ENCODE measurements around the gene FAM162B. TPM values are rescaled to one million over a fixed set of nuclear protein-coding genes. Genes with fewer than 3 reads are reported as not detected.

The FAM162B gene
- total RNA-seq, 2 experiments from 2014 or later, result not detected

DNA sequence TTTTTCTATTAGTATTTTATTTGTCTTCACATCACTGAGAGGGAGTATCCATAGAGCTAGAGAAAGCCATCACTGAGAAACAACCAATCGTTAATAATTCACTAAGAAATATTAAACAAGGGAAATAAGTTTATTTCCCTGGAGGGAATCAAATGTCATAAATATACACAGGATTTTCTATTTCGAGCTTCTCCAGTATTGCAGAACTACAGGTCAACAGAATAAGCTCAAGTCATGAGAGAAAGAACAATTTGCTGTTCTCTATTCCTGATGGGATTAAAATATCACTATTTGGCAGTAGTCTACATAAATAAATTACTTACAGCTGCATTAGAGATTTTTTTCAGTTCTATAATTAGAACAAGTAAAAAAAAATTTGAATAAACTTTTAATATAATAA, 2.2 kb upstream of the FAM162B start:
- no peak overlapping the region for H3K4me3 Mint-ChIP-seq
- ChIA-PET CTCF (interaction anchor here (1.4 kb wide), 1 partner anchor 12 kb away, joined by 4 read pairs; no protein-coding TSS in a partner anchor), POLR2A (no interaction called here)
- H3K36me3 Mint-ChIP-seq (ENCODE audit: low read depth), result no peaks in the 10 kb centered on the region
- H3K27ac Mint-ChIP-seq, result no peak overlapping the region
- ATAC-seq (no peak), DNase-seq (no peak)
- peaks cover 5% of the 10 kb centered on the region for H3K4me1 Mint-ChIP-seq (ENCODE audit: low read depth)
- no peaks in the 10 kb centered on the region for H3K9me3 Mint-ChIP-seq
- intact Hi-C loops (cut with micrococcal nuclease), result no loop called here
- TF ChIP-seq, protein P1, sequence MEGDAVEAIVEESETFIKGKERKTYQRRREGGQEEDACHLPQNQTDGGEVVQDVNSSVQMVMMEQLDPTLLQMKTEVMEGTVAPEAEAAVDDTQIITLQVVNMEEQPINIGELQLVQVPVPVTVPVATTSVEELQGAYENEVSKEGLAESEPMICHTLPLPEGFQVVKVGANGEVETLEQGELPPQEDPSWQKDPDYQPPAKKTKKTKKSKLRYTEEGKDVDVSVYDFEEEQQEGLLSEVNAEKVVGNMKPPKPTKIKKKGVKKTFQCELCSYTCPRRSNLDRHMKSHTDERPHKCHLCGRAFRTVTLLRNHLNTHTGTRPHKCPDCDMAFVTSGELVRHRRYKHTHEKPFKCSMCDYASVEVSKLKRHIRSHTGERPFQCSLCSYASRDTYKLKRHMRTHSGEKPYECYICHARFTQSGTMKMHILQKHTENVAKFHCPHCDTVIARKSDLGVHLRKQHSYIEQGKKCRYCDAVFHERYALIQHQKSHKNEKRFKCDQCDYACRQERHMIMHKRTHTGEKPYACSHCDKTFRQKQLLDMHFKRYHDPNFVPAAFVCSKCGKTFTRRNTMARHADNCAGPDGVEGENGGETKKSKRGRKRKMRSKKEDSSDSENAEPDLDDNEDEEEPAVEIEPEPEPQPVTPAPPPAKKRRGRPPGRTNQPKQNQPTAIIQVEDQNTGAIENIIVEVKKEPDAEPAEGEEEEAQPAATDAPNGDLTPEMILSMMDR (IDR thresholded peaks at IDR 0.05), result no peak
- peaks cover 42% of the 10 kb centered on the region for H3K27me3 Mint-ChIP-seq

DNA sequence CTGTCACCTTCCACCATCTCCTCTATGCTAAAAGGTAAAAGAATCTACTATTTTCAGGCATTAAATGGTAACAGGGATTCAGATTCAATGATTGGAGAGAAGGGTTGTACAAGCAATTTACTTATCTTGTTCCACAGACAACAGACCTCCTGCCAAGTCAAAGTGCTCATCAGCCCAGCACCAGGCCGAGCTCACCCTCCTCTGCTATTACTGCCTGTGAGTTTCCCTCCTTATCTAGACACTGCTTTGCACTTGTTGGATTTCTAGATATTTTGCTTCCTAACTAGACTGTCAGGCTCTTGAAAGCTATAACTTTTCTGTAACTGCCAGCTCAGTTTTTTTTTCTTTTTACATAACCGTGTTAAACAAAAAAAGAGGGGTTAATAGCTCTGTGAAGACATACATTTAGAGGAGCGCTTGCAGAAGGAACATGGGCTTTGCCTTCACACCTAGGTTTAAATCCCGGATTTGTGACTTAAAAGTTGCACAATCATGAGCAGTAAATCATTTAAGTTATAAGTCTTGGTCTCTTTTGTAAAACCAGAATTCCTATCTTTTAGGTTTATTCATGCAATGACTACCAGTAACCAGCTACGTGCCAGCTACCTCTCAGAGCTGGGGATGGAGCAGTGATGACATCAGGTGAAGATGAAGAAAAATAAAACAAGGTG, 1.1 kb upstream of the FAM162B start:
- CTCF ChIA-PET, result interaction anchor here (0.7 to 1.4 kb wide), 2 partner anchors 11 to 13 kb away, joined by 3 to 4 read pairs; no protein-coding TSS in a partner anchor
- peaks cover 5% of the 10 kb centered on the region for H3K4me1 Mint-ChIP-seq (ENCODE audit: low read depth)
- POLR2A ChIA-PET, result no interaction called here
- peaks cover 46% of the 10 kb centered on the region for H3K27me3 Mint-ChIP-seq
- H3K36me3 Mint-ChIP-seq (ENCODE audit: low read depth), result no peaks in the 10 kb centered on the region
- intact Hi-C loops (cut with micrococcal nuclease), result no loop called here
- DNase-seq, result no peak
- ATAC-seq, result no peak
- H3K9me3 Mint-ChIP-seq, result no peaks in the 10 kb centered on the region
- no peak overlapping the region for H3K4me3 Mint-ChIP-seq
- TF ChIP-seq, protein P1 (IDR thresholded peaks at IDR 0.05), result no peak
- H3K27ac Mint-ChIP-seq, result no peak overlapping the region

DNA sequence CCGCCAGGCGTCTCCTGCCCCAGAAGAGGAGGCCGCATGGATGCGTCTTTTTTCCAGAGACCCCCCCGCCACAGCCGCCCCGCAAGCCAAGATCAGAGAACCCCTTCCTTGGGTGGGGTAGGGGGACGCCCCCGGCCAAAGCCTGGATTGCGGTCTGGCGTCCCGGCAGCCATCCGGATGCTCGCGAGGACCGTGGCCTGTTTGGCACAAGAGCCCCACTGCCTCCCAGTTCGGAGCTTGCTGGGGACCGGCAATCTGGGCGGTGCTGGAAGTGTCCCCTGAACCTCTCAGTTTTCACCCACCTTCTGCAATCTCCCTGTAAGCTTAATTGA, 924 bp downstream of the FAM162B start:
- H3K27me3 Mint-ChIP-seq, result peaks cover 45% of the 10 kb centered on the region
- DNase-seq (no peak), ATAC-seq (no peak)
- no peaks in the 10 kb centered on the region for H3K36me3 Mint-ChIP-seq (ENCODE audit: low read depth)
- CTCF ChIA-PET, result no interaction called here
- peak overlapping the region; percentile 40 for H3K4me3 Mint-ChIP-seq
- intact Hi-C loops (cut with micrococcal nuclease), result no loop called here
- POLR2A ChIA-PET, result no interaction called here
- H3K27ac Mint-ChIP-seq, result no peak overlapping the region
- TF ChIP-seq, protein P1 (IDR thresholded peaks at IDR 0.05), result no peak
- H3K4me1 Mint-ChIP-seq (ENCODE audit: low read depth), result peaks cover 5% of the 10 kb centered on the region
- no peaks in the 10 kb centered on the region for H3K9me3 Mint-ChIP-seq

DNA sequence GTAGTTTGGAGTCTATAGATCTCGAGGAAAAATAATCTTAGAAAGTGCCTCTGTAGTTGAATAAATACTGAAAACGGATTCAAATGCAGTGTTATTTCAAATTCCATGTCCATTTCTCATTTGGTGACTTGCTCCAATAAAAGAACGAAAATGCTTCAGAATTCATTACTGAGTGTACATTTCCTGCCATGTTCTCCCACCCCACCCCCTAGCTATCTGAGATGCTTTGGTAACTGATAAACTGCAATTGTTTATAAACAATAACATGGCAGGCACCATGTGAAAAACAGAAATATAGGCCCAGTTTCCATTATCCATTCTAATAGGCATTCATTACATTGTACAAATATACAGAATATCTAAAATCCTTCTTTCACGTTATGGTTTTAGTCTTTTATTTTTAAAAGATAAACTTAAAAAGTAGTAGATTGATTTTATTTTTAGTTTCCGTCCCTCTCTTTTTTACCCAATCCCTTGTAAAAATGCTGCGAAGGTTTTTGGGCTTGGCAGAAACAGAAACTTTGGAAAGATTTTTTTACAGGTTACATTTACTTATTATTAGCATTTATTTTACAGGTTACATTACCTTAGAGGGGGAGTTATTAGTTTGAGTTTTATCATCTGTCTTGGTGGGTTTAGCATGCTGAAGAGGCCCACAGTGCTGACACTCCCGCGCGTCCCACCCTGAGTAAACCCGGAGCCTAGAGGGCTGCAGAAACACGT, 1.5 kb downstream of the FAM162B start:
- CTCF ChIA-PET, result no interaction called here
- peaks cover 45% of the 10 kb centered on the region for H3K27me3 Mint-ChIP-seq
- TF ChIP-seq, protein P1 (IDR thresholded peaks at IDR 0.05), result no peak

DNA sequence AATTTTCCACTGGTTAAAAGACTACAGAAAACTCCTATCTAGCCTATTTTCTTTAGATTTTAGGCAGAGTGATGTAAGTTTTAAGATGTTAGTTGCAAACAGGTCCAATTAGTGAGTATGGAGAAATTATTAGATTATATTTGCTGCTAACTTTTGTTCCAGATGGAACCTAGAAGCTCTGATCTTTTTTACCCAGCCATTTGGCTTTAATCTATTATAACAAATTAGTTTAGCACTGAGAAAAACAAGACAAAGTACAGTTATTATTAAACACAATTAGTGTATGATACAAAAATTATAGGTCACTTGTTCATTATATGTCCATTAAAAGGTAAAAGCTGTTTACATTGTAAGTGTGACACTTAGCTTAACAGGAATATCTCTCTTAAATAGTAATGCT, 2.5 kb downstream of the FAM162B start:
- CTCF ChIA-PET, result interaction anchor here (0.5 kb wide), 1 partner anchor 207 kb away, joined by 3 read pairs; no protein-coding TSS in a partner anchor
- H3K36me3 Mint-ChIP-seq (ENCODE audit: low read depth), result no peaks in the 10 kb centered on the region
- intact Hi-C loops (cut with micrococcal nuclease), result no loop called here
- H3K4me3 Mint-ChIP-seq, result no peak overlapping the region
- TF ChIP-seq, protein P1 (IDR thresholded peaks at IDR 0.05), result no peak
- no peak for ATAC-seq
- H3K27ac Mint-ChIP-seq, result no peak overlapping the region
- POLR2A ChIA-PET, result no interaction called here
- H3K9me3 Mint-ChIP-seq, result no peaks in the 10 kb centered on the region
- peaks cover 5% of the 10 kb centered on the region for H3K4me1 Mint-ChIP-seq (ENCODE audit: low read depth)
- peaks cover 45% of the 10 kb centered on the region for H3K27me3 Mint-ChIP-seq
- no peak for DNase-seq

More for the DNA sequence above, 1.5 kb downstream of the FAM162B start:
- Mint-ChIP-seq H3K27ac (no peak overlapping the region), H3K36me3 (ENCODE audit: low read depth) (no peaks in the 10 kb centered on the region), H3K4me3 (no peak overlapping the region), H3K9me3 (no peaks in the 10 kb centered on the region), H3K4me1 (ENCODE audit: low read depth) (peaks cover 5% of the 10 kb centered on the region)
- intact Hi-C loops (cut with micrococcal nuclease), result no loop called here
- POLR2A ChIA-PET, result no interaction called here
- no peak for ATAC-seq
- DNase-seq, result no peak

Data from activated CD8-positive, alpha-beta T cell treated with anti-CD3 and anti-CD28 coated beads for 36 hours (primary cell).